ENCODE results near the gene POLN. TPM values are rescaled to one million over a fixed set of nuclear protein-coding genes. Genes with fewer than 3 reads are reported as not detected.

The POLN gene
- total RNA-seq, 4 donors from 2014 or later: 4.7 to 7.3 (median 5.1) TPM

- no peak for TF ChIP-seq CTCF (IDR thresholded peaks at IDR 0.05)
- DNase-seq (ENCODE audit: low spot score) (no peak), ATAC-seq (ENCODE audit: low FRiP score) (no peak)
These were observed 32.6 kb upstream of the POLN start for GRCh38 chr4:2274320-2275043.

GRCh38 chr4:2273657-2274319, 31.9 kb upstream of the POLN start:
- DNase-seq (ENCODE audit: low spot score) (no peak), ATAC-seq (ENCODE audit: low FRiP score) (no peak)
- TF ChIP-seq CTCF (IDR thresholded peaks at IDR 0.05): no peak

DNA sequence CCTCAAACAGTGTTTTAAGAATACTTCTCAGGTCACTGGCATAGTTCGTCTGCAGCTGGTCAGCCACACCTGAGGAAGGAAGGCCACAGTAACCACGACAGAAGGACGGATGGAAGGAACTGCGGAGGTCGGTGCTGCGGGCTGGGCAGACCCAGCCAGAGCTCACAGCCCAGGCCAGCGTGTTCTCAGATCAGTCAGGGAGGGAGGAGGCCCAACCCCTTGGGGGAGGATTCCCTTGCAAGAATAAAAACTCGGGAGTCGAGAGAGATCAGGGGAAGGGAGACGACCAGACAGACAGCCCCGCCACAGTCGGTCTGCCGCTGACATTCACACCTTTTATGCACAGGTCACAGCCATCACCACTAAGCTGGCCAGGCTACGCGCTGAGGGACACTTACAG, 31.3 kb upstream of the POLN start:
- DNase-seq (ENCODE audit: low spot score) (no peak), ATAC-seq (ENCODE audit: low FRiP score) (no peak)
- no peak for TF ChIP-seq CTCF (IDR thresholded peaks at IDR 0.05)

DNA sequence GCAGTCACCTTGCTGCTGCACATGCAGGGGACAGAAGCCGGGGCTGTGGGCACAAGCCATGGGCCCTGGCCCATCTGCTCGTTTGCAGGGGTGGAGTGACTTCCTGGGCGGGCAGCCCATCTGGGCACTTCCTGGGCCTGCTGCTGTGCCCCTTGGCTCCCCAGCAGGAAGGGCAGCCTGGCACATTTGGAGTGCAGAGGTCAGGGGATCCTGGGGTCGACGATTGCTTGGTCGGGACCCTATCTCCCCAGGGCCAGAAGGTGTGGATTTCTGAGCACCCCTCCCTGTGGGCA, 30.9 kb upstream of the POLN start:
- ATAC-seq (ENCODE audit: low FRiP score): no peak
- TF ChIP-seq CTCF (IDR thresholded peaks at IDR 0.05): no peak

DNA sequence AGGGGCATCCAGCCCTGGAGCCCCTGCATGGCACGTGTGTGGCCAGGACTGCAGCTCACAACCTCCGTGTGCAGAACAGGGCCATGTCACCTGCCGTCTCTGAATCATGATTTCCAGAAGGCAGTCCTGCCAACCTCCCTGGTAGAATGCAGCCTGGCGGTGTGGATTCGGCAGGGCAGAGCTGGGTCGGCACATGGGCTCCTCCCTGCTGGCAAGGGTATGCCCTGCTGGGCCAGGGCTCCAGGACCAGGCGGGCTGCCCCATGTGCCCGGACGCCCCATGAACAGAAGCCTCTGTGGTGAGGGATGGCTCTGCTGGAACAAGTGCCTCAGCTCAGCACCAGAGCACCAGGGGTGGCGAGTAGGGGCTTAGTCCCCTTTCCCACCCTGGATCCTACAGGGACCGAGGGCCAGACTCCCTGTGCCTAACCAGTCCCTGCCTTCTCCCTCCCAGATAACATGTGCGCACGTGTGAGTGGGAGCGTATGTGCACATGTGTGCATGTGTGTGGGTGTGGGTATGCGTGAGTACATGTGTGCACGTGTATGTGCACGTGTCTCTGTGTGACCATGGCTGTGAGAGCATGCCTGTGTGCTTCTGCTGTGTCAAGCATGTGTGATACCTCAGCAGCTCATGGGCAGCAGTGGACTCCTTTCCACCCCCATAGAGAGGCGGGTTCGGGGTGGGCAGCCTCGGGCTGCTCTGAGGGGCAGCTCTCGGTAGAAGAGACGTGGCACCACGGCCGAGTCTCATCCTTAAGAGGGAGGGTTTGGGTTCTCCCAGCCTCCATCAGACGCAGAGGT, 30.3 kb upstream of the POLN start:
- ATAC-seq (ENCODE audit: low FRiP score): no peak
- no peak for TF ChIP-seq CTCF (IDR thresholded peaks at IDR 0.05)
- DNase-seq (ENCODE audit: low spot score): no peak

More for the DNA sequence above, 30.9 kb upstream of the POLN start:
- no peak for DNase-seq (ENCODE audit: low spot score)

- no peak for TF ChIP-seq CTCF (IDR thresholded peaks at IDR 0.05)
- ATAC-seq (ENCODE audit: low FRiP score) (no peak), DNase-seq (ENCODE audit: low spot score) (no peak)
These were observed 29.5 kb upstream of the POLN start for GRCh38 chr4:2271279-2272025.
